Liver (tissue), 9 donors: ENCODE data around the gene BRSK1. TPM values are rescaled to one million over a fixed set of nuclear protein-coding genes. Genes with fewer than 3 reads are reported as not detected.

ENCODE experiments used
- DNase-seq: peaks from one replicate; pipeline ENCODE4 v3.0.0-alpha.2; 2017; ENCODE audit warnings: low spot score
- H3K27ac ChIP-seq, 2 donors: one replicate each; pipeline ENCODE4 v1.7.0; 2013; ENCODE audit warnings: inconsistent platforms in 2 of 2, low read length in 2 of 2, control low read depth in 1 of 2, low read depth in 1 of 2, mild to moderate bottlenecking in 1 of 2
- H3K27me3 ChIP-seq, 4 donors: one replicate each; pipeline versions ENCODE4 v1.6.1 to v1.7.0; 2013; ENCODE audit warnings: low read length in 3 of 4, inconsistent platforms in 1 of 4, mild to moderate bottlenecking in 1 of 4, moderate library complexity in 1 of 4; ENCODE audit not compliant: control insufficient read depth in 4 of 4, insufficient read depth in 4 of 4
- H3K36me3 ChIP-seq, 4 donors: one replicate each; pipeline versions ENCODE4 v1.6.1 to v1.7.0; 2013; ENCODE audit warnings: low read length in 3 of 4, mild to moderate bottlenecking in 3 of 4, low read depth in 1 of 4, moderate library complexity in 1 of 4; ENCODE audit not compliant: control insufficient read depth in 4 of 4, insufficient read depth in 3 of 4
- H3K4me1 ChIP-seq, 4 donors: one replicate each; pipeline versions ENCODE4 v1.6.1 to v1.7.0; 2013; ENCODE audit warnings: low read length in 3 of 4, mild to moderate bottlenecking in 3 of 4, moderate library complexity in 1 of 4; ENCODE audit not compliant: control insufficient read depth in 4 of 4, insufficient read depth in 4 of 4
- H3K4me3 ChIP-seq, 3 donors: one replicate each; pipeline versions ENCODE4 v1.6.1 to v1.7.0; 2013; ENCODE audit warnings: low read length in 3 of 3, control low read depth in 1 of 3, low read depth in 1 of 3, mild to moderate bottlenecking in 1 of 3
- H3K9ac ChIP-seq, 2 donors: one replicate each; pipeline ENCODE4 v1.7.0; 2013; ENCODE audit warnings: low read length in 2 of 2, mild to moderate bottlenecking in 2 of 2, moderate library complexity in 2 of 2, control low read depth in 1 of 2, low read depth in 1 of 2
- H3K9me3 ChIP-seq, 4 donors: one replicate each; pipeline versions ENCODE4 v1.6.1 to v1.7.0; 2013; ENCODE audit warnings: low read length in 3 of 4; ENCODE audit not compliant: control insufficient read depth in 4 of 4
- ATF3 ChIP-seq: IDR thresholded peaks from 2 replicates; pipeline ENCODE4 v1.6.1; 2016; ENCODE audit warnings: antibody characterized with exemption
- EGR1 ChIP-seq, 2 donors: IDR thresholded peaks; 2 replicates each; pipeline ENCODE4 v1.6.1; 2016 to 2018; ENCODE audit warnings: antibody characterized with exemption in 2 of 2, low read depth in 2 of 2
- FOXA1 ChIP-seq: IDR thresholded peaks from 2 replicates; pipeline ENCODE4 v1.6.1; 2016; ENCODE audit warnings: antibody characterized with exemption
- FOXA2 ChIP-seq: IDR thresholded peaks from 2 replicates; pipeline ENCODE4 v1.6.1; 2016; ENCODE audit warnings: antibody characterized with exemption
- GABPA ChIP-seq, 2 donors: IDR thresholded peaks in 1 of 2; conservative IDR thresholded peaks in 1 of 2; 2 replicates each; pipeline ENCODE4 v1.6.1; 2016; ENCODE audit warnings: antibody characterized with exemption in 2 of 2, mild to moderate bottlenecking in 1 of 2, moderate library complexity in 1 of 2
- HNF4A ChIP-seq, 2 donors: conservative IDR thresholded peaks; 2 replicates each; pipeline ENCODE4 v1.6.1; 2016; ENCODE audit warnings: antibody characterized with exemption in 2 of 2, mild to moderate bottlenecking in 2 of 2
- HNF4G ChIP-seq: IDR thresholded peaks from 2 replicates; pipeline ENCODE4 v1.6.1; 2016; ENCODE audit warnings: antibody characterized with exemption
- NR2F2 ChIP-seq: IDR thresholded peaks from 2 replicates; pipeline ENCODE4 v1.6.1; 2016; ENCODE audit warnings: antibody characterized with exemption
- RAD21 ChIP-seq, 2 donors: IDR thresholded peaks; 2 replicates each; pipeline ENCODE4 v1.6.1; 2016; ENCODE audit warnings: antibody characterized with exemption in 2 of 2, mild to moderate bottlenecking in 2 of 2
- REST ChIP-seq: IDR thresholded peaks from 2 replicates; pipeline ENCODE4 v1.6.1; 2016; ENCODE audit warnings: antibody characterized with exemption, mild to moderate bottlenecking
- RXRA ChIP-seq, 2 donors: IDR thresholded peaks; 2 replicates each; pipeline ENCODE4 v1.6.1; 2017 to 2018; ENCODE audit warnings: antibody characterized with exemption in 2 of 2, mild to moderate bottlenecking in 1 of 2
- SP1 ChIP-seq: IDR thresholded peaks from 2 replicates; pipeline ENCODE4 v1.6.1; 2018; ENCODE audit warnings: antibody characterized with exemption, mild to moderate bottlenecking
- TAF1 ChIP-seq: conservative IDR thresholded peaks from 2 replicates; pipeline ENCODE4 v1.6.1; 2016; ENCODE audit warnings: antibody characterized with exemption, mild to moderate bottlenecking
- YY1 ChIP-seq: IDR thresholded peaks from 2 replicates; pipeline ENCODE4 v1.6.1; 2016; ENCODE audit warnings: antibody characterized with exemption, mild to moderate bottlenecking
- ZBTB33 ChIP-seq: IDR thresholded peaks from 2 replicates; pipeline ENCODE4 v1.6.1; 2016; ENCODE audit warnings: antibody characterized with exemption
- WGBS: extraction: QIAGEN DNeasy Blood & Tissue Kit; methylation state at CpG from one replicate; pipeline ENCODE4 v1.1.7; 2013; 5-methylcytosine and 5-hydroxymethylcytosine counted together
- polyA plus RNA-seq, 2 donors: library from polyadenylated mRNA; stranded (reverse) in 1 of 2; unstranded in 1 of 2; fragments of 200-250 nt in 1 of 2; fragments of >200 nt in 1 of 2; fragmentation: Nextera tagmentation in 1 of 2; extraction: Ambion mirVana in 1 of 2; gene quantifications; one replicate each; pipeline versions ENCODE4 v1.2.1 to v1.2.3, GENCODE V29; 2013 to 2015
- total RNA-seq, 2 donors: library from RNA; depleted of rRNA; stranded (reverse); fragments of >200 nt; gene quantifications; one replicate each; pipeline ENCODE4 v1.2.3, GENCODE V29; 2014
- donor health status: healthy.
- donor health status: healthy.
- donor health status: healthy.
- donor health status: healthy.
- donor health status: healthy.

The BRSK1 gene
- total and polyA plus RNA-seq, 4 donors, result 0.10 to 0.65 (median 0.42) TPM; not detected in 1

GRCh38 chr19:55273978-55274707 is 9.7 kb upstream of the BRSK1 start:
- H3K36me3 ChIP-seq, result peaks cover 3 to 45% (median 7%) of the 10 kb centered on the region in 4 donors
- no peak for DNase-seq

GRCh38 chr19:55275851-55276719 is 7.7 kb upstream of the BRSK1 start:
- Histone ChIP-seq H3K36me3 (peaks cover 3 to 35% (median 7%) of the 10 kb centered on the region in 4 donors), H3K9ac (no peak overlapping the region), H3K4me3 (no peak overlapping the region), H3K4me1 (peaks cover 7 to 15% (median 10%) of the 10 kb centered on the region in 4 donors), H3K9me3 (no peaks in the 10 kb centered on the region), H3K27ac (no peak overlapping the region), H3K27me3 (no peaks in the 10 kb centered on the region)
- TF ChIP-seq RXRA (IDR thresholded peaks at IDR 0.05) (no peak), EGR1 (IDR thresholded peaks at IDR 0.05; ENCODE audit: low read depth in 2 of 2) (no peak), FOXA2 (no peak), HNF4G (no peak), NR2F2 (no peak), YY1 (no peak), HNF4A (conservative IDR thresholded peaks at IDR 0.05) (no peak), SP1 (no peak), GABPA (IDR thresholded peaks at IDR 0.05 in 1 of 2, conservative IDR thresholded peaks at IDR 0.05 in 1 of 2) (no peak), FOXA1 (no peak), ZBTB33 (no peak), RAD21 (IDR thresholded peaks at IDR 0.05) (no peak)
- WGBS, result 85% methylated on average over 17 of the region's 17 CpGs
- DNase-seq, result no peak

More at GRCh38 chr19:55273978-55274707, 9.7 kb upstream of the BRSK1 start:
- no peak overlapping the region for H3K4me3 ChIP-seq
- H3K4me1 ChIP-seq, result peaks cover 2 to 3% (median 3%) of the 10 kb centered on the region in 4 donors
- H3K27ac ChIP-seq, result no peak overlapping the region
- no peak for TF ChIP-seq TAF1
- TF ChIP-seq ATF3, result no peak
- no peak for TF ChIP-seq YY1
- no peak for TF ChIP-seq NR2F2
- no peak for TF ChIP-seq FOXA1
- TF ChIP-seq REST, result no peak
- no peak for TF ChIP-seq SP1
- H3K9ac ChIP-seq, result no peak overlapping the region
- H3K9me3 ChIP-seq, result no peaks in the 10 kb centered on the region
- no peaks in the 10 kb centered on the region for H3K27me3 ChIP-seq
- WGBS, result 96% methylated on average over 36 of the region's 36 CpGs
